Keratinocyte (primary cell): ENCODE data around the gene OTOP2. TPM values are rescaled to one million over a fixed set of nuclear protein-coding genes. Genes with fewer than 3 reads are reported as not detected.

Experiments
- DNase-seq: peaks from one replicate; pipeline ENCODE4 v3.0.0-alpha.2; 2011; ENCODE audit warnings: low read depth, missing footprints, low spot score
- FAIRE-seq: peaks from 2 replicates; lab custom pipeline; 2011; peaks lifted over from hg19 to GRCh38; lab: Jason Lieb, UNC
- H2AFZ ChIP-seq: 2 replicates; pipeline ENCODE4 v1.6.0; 2012; ENCODE audit warnings: low read length, control low read depth, inconsistent platforms; ENCODE audit not compliant: control insufficient read depth
- H3K27ac ChIP-seq: 2 replicates; pipeline ENCODE4 v1.5.1; 2011; ENCODE audit warnings: low read length; ENCODE audit not compliant: control insufficient read depth, insufficient read depth
- H3K27me3 ChIP-seq: 3 replicates; pipeline ENCODE4 v1.6.0; 2011; ENCODE audit warnings: low read length; ENCODE audit not compliant: control insufficient read depth, insufficient read depth; ENCODE audit errors: extremely low read depth
- H3K36me3 ChIP-seq, 2 experiments: 2 replicates in 1 of 2; 3 replicates in 1 of 2; pipeline ENCODE4 v1.5.1; 2011; ENCODE audit warnings: low read length in 2 of 2, mild to moderate bottlenecking in 1 of 2; ENCODE audit not compliant: control insufficient read depth in 2 of 2, insufficient read depth in 2 of 2; ENCODE audit errors: extremely low read depth in 1 of 2
- H3K4me1 ChIP-seq: 3 replicates; pipeline ENCODE4 v1.5.1; 2011; ENCODE audit warnings: low read length; ENCODE audit not compliant: control insufficient read depth, insufficient read depth; ENCODE audit errors: extremely low read depth
- H3K4me2 ChIP-seq: 3 replicates; pipeline ENCODE4 v1.6.0; 2011; ENCODE audit warnings: low read depth, low read length; ENCODE audit not compliant: control insufficient read depth, insufficient read depth; ENCODE audit errors: extremely low read depth
- H3K4me3 ChIP-seq, 3 experiments: fragments of 200-600 bp in 1 of 3; sonication (generic) in 1 of 3; 2 replicates in 2 of 3; 3 replicates in 1 of 3; pipeline ENCODE4 v1.5.1; 2011 to 2016; ENCODE audit warnings: low read length in 3 of 3, mild to moderate bottlenecking in 3 of 3, control low read depth in 2 of 3, inconsistent platforms in 1 of 3, low read depth in 1 of 3, mixed read lengths in 1 of 3, mixed run types in 1 of 3, moderate library complexity in 1 of 3; ENCODE audit not compliant: control insufficient read depth in 2 of 3, insufficient read depth in 2 of 3; ENCODE audit errors: extremely low read depth in 1 of 3
- H3K79me2 ChIP-seq: 2 replicates; pipeline ENCODE4 v1.6.0; 2012; ENCODE audit warnings: low read length; ENCODE audit not compliant: control insufficient read depth, insufficient read depth
- H3K9ac ChIP-seq: 3 replicates; pipeline ENCODE4 v1.6.0; 2011; ENCODE audit warnings: low read length; ENCODE audit not compliant: control insufficient read depth, insufficient read depth; ENCODE audit errors: extremely low read depth
- H3K9me1 ChIP-seq: 3 replicates; pipeline ENCODE4 v1.6.0; 2011; ENCODE audit warnings: low read length; ENCODE audit not compliant: control insufficient read depth, insufficient read depth; ENCODE audit errors: extremely low read depth
- H3K9me3 ChIP-seq: 2 replicates; pipeline ENCODE4 v1.5.1; 2012; ENCODE audit warnings: low read depth, low read length; ENCODE audit not compliant: control insufficient read depth
- H4K20me1 ChIP-seq: 3 replicates; pipeline ENCODE4 v1.6.0; 2011; ENCODE audit warnings: low read length; ENCODE audit not compliant: control insufficient read depth, insufficient read depth; ENCODE audit errors: extremely low read depth
- CTCF ChIP-seq, 3 experiments: IDR thresholded peaks in 1 of 3; conservative IDR thresholded peaks in 1 of 3; optimal IDR thresholded peaks in 1 of 3; 2 replicates in 2 of 3; 3 replicates in 1 of 3; pipeline versions ENCODE3 to v1.5.1; 2011; ENCODE audit warnings: low read length in 3 of 3, mild to moderate bottlenecking in 3 of 3, moderate library complexity in 2 of 3, control low read depth in 1 of 3, inconsistent platforms in 1 of 3; ENCODE audit not compliant: insufficient read depth in 2 of 3; ENCODE audit errors: extremely low read depth in 1 of 3
- EZH2 ChIP-seq: IDR thresholded peaks from one replicate; pipeline ENCODE4 v1.6.1; 2012; ENCODE audit warnings: inconsistent platforms, mild to moderate bottlenecking, low read length, moderate library complexity
- dilution Hi-C: fragments of 300-500 bp; cut with MboI; formaldehyde crosslinking; loops from one replicate; pipeline ENCODE4 v1.7.0; 2020; ENCODE audit warnings: low sequenced_read_pairs; ENCODE audit not compliant: extremely low pct_ligation_motif_present
- polyA plus RNA-seq, 5 experiments: library from polyadenylated mRNA; depleted of rRNA in 3 of 5; stranded (reverse) in 3 of 5; stranded (forward) in 1 of 5; unstranded in 1 of 5; fragments of >200 nt; gene quantifications; 1 replicate in 1 of 5; 2 replicates in 3 of 5; 3 replicates in 1 of 5; pipeline versions ENCODE4 v1.2.1 to v1.2.3, GENCODE V29; 2011 to 2012; ENCODE audit warnings: missing spikeins in 2 of 5, low read depth in 1 of 5, low replicate concordance in 1 of 5

OTOP2 gene
- polyA plus RNA-seq, 1 donor (not counting 4 experiments of a cell fraction or from before 2014, with no cell fraction given), result not detected

GRCh38 chr17:74971842-74972106, 47.7 kb downstream of the OTOP2 start:
- no peaks in the 10 kb centered on the region for H3K9me3 ChIP-seq
- H3K36me3 ChIP-seq, result no peaks in the 10 kb centered on the region
- H3K79me2 ChIP-seq, result no peaks in the 10 kb centered on the region
- no peaks in the 10 kb centered on the region for H3K9me1 ChIP-seq
- DNase-seq (no peak), FAIRE-seq (no peak)
- dilution Hi-C loops, result no loop called here
- no peak overlapping the region for H3K27ac ChIP-seq
- H2AFZ ChIP-seq, result no peak overlapping the region
- no peaks in the 10 kb centered on the region for H4K20me1 ChIP-seq
- peaks cover 36% of the 10 kb centered on the region for H3K27me3 ChIP-seq
- H3K4me2 ChIP-seq, result no peak overlapping the region
- TF ChIP-seq EZH2 (peak; percentile 60), CTCF (optimal IDR thresholded peaks at IDR 0.05 in 1 of 3, IDR thresholded peaks at IDR 0.05 in 1 of 3, conservative IDR thresholded peaks at IDR 0.05 in 1 of 3; ENCODE audit: extremely low read depth in 1 of 3, insufficient read depth in 2 of 3, low read length in 3 of 3) (no peak)
- H3K4me3 ChIP-seq, result no peak overlapping the region
- no peak overlapping the region for H3K9ac ChIP-seq
- peaks cover 10% of the 10 kb centered on the region for H3K4me1 ChIP-seq

- no peak for DNase-seq
- Histone ChIP-seq H3K9ac (peak within 1 kb of the TSS; percentile 22), H3K4me3 (peak within 1 kb of the TSS; percentile 27 to 43 (median 32)), H3K4me1 (peaks cover 10% of the 10 kb centered on the region), H3K27me3 (peaks cover 36% of the 10 kb centered on the region), H3K79me2 (no peaks in the 10 kb centered on the region), H3K27ac (no peak within 1 kb of the TSS), H2AFZ (no peak within 1 kb of the TSS), H4K20me1 (no peaks in the 10 kb centered on the region), H3K4me2 (peak within 1 kb of the TSS; percentile 32), H3K9me1 (no peaks in the 10 kb centered on the region), H3K36me3 (no peaks in the 10 kb centered on the region), H3K9me3 (no peaks in the 10 kb centered on the region)
- no peak for TF ChIP-seq EZH2
- no peak for TF ChIP-seq CTCF (optimal IDR thresholded peaks at IDR 0.05 in 1 of 3, IDR thresholded peaks at IDR 0.05 in 1 of 3, conservative IDR thresholded peaks at IDR 0.05 in 1 of 3; ENCODE audit: extremely low read depth in 1 of 3, insufficient read depth in 2 of 3, low read length in 3 of 3)
- FAIRE-seq, result no peak
- dilution Hi-C loops, result no loop called here
Observed at GRCh38 chr17:74972107-74972972, 48.3 kb downstream of the OTOP2 start, which contains the start of gene HID1. Gene HID1, minus strand, starts transcription at chr17:74972759. Its CDS starts 103 bp downstream, at chr17:74972656.
